Tibial nerve (tissue), 3 donors: Measurements from ENCODE around the gene METTL21C.

Experiments
- CTCF ChIP-seq, 5 experiments: fragments of 200-600 bp in 3 of 5; fragments of 450-650 bp in 2 of 5; sonication (generic) in 3 of 5; IDR thresholded peaks; one replicate each; pipeline ENCODE4 v1.5.1; 2016 to 2019; ENCODE audit warnings: antibody characterized with exemption in 5 of 5, mild to moderate bottlenecking in 3 of 5, moderate library complexity in 2 of 5
- POLR2A ChIP-seq, 2 donors: fragments of 450-650 bp; IDR thresholded peaks; one replicate each; pipeline ENCODE4 v1.6.1; 2017; ENCODE audit warnings: antibody characterized with exemption in 2 of 2, mild to moderate bottlenecking in 2 of 2, moderate library complexity in 2 of 2

- TF ChIP-seq CTCF (IDR thresholded peaks at IDR 0.05) = no peak
- TF ChIP-seq POLR2A (IDR thresholded peaks at IDR 0.05) = no peak
These were observed 14.7 kb upstream of the METTL21C start for GRCh38 chr13:102709536-102709935.
